Parathyroid adenoma (tissue), 2 donors: ENCODE results near the gene KIN.
"Not testable (repeated sequence)": the region's sequence is repeated elsewhere in the genome, so short reads cannot be mapped to it uniquely, and the experiment has no call there.

Source experiments
- H2AFZ ChIP-seq: fragments of 300-600 bp; sonication (generic); one replicate; pipeline ENCODE4 v1.7.0; 2017; ENCODE audit warnings: antibody characterized with exemption, mild to moderate bottlenecking
- H3K27ac ChIP-seq: fragments of 300-600 bp; sonication (generic); one replicate; pipeline ENCODE4 v1.7.0; 2017
- H3K27me3 ChIP-seq: fragments of 300-600 bp; sonication (generic); one replicate; pipeline ENCODE4 v1.7.0; 2017; ENCODE audit warnings: low read length; ENCODE audit not compliant: control insufficient read depth, insufficient read depth
- H3K36me3 ChIP-seq: fragments of 300-600 bp; sonication (generic); one replicate; pipeline ENCODE4 v1.7.0; 2017; ENCODE audit warnings: low read length; ENCODE audit not compliant: control insufficient read depth, insufficient read depth
- H3K4me1 ChIP-seq: fragments of 300-600 bp; sonication (generic); one replicate; pipeline ENCODE4 v1.7.0; 2017; ENCODE audit warnings: control low read depth
- H3K4me2 ChIP-seq: fragments of 300-600 bp; sonication (generic); one replicate; pipeline ENCODE4 v1.7.0; 2017; ENCODE audit warnings: low read length
- H3K4me3 ChIP-seq: fragments of 300-600 bp; sonication (generic); one replicate; pipeline ENCODE4 v1.7.0; 2017; ENCODE audit warnings: low read depth, low read length
- H3K79me2 ChIP-seq: fragments of 300-600 bp; sonication (generic); one replicate; pipeline ENCODE4 v1.7.0; 2017; ENCODE audit warnings: control low read depth
- H3K9ac ChIP-seq: fragments of 300-600 bp; sonication (generic); one replicate; pipeline ENCODE4 v1.7.0; 2017; ENCODE audit warnings: mild to moderate bottlenecking
- H3K9me3 ChIP-seq: fragments of 300-600 bp; sonication (generic); one replicate; pipeline ENCODE4 v1.7.0; 2017; ENCODE audit warnings: low read length; ENCODE audit not compliant: control insufficient read depth
- CTCF ChIP-seq: fragments of 300-600 bp; sonication (generic); IDR thresholded peaks from one replicate; pipeline ENCODE4 v1.7.0; 2017; ENCODE audit warnings: antibody characterized with exemption, mild to moderate bottlenecking
- donor health status: primary hyperparathyroidism.

KIN gene

GRCh38 chr10:7786430-7786829 lies 1.4 kb downstream of the KIN start:
- TF ChIP-seq CTCF: no peak
- H3K4me3 ChIP-seq: no peak overlapping the region
- H3K4me2 ChIP-seq: peak overlapping the region; percentile 70
- H3K27ac ChIP-seq: no peak overlapping the region
- no peaks in the 10 kb centered on the region for H3K36me3 ChIP-seq
- no peaks in the 10 kb centered on the region for H3K27me3 ChIP-seq
- H3K4me1 ChIP-seq: peaks cover 14% of the 10 kb centered on the region
- no peaks in the 10 kb centered on the region for H3K9me3 ChIP-seq
- no peak overlapping the region for H3K9ac ChIP-seq
- H3K79me2 ChIP-seq: peaks cover 29% of the 10 kb centered on the region
- no peak overlapping the region for H2AFZ ChIP-seq

DNA sequence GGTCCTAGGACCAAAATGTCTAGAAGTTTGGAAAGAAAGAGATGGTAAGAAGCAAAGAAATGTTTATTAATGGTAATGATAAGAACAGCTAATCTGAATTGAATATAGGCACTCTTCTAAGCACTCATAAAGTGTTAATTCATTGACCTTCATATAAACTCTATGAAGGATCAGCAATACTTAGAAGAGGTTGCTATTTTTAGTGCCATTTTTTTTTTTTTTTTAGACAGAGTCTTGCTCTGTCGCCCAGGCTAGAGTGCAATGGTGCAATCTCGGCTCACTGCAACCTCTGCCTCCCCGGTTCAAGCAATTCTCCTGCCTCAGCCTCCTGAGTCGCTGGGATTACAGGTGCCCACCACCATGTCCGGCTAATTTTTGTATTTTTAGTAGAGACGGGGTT lies 5.6 kb downstream of the KIN start:
- H3K27ac ChIP-seq, H3K27me3 ChIP-seq, H3K36me3 ChIP-seq, H3K4me2 ChIP-seq, H3K9ac ChIP-seq, H3K4me3 ChIP-seq, H3K9me3 ChIP-seq, H3K4me1 ChIP-seq, H3K79me2 ChIP-seq, H2AFZ ChIP-seq: not testable (repeated sequence)

DNA sequence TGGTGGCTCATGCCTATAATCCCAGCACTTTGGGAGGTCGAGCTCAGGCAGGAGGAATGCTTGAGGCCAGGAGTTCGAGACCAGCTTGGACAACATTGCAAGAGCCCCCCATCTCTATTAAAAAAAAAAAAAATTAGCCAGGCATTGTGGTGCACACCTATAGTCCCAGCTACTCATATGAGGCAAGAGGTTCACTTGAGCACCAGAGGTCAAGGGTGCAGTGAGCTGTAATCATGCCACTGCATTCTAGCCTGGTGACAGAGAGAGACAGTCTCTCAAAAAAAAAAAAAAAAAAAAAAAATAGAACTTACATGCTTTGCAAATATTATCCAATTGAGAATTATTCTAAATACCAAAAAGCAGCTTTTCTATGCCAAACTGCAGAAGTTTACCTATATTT lies 11.0 kb downstream of the KIN start:
- no peaks in the 10 kb centered on the region for H3K27me3 ChIP-seq
- H2AFZ ChIP-seq: no peak overlapping the region
- H3K79me2 ChIP-seq: no peaks in the 10 kb centered on the region
- no peak overlapping the region for H3K9ac ChIP-seq
- TF ChIP-seq CTCF: no peak
- no peak overlapping the region for H3K4me2 ChIP-seq
- no peaks in the 10 kb centered on the region for H3K9me3 ChIP-seq
- H3K4me3 ChIP-seq: no peak overlapping the region
- H3K36me3 ChIP-seq: no peaks in the 10 kb centered on the region
- peaks cover 3% of the 10 kb centered on the region for H3K4me1 ChIP-seq
- no peak overlapping the region for H3K27ac ChIP-seq

GRCh38 chr10:7773845-7774801 lies 13.7 kb downstream of the KIN start:
- Histone ChIP-seq H3K4me3 (no peak overlapping the region), H3K36me3 (no peaks in the 10 kb centered on the region), H3K9me3 (no peaks in the 10 kb centered on the region), H3K27ac (no peak overlapping the region), H2AFZ (no peak overlapping the region), H3K79me2 (no peaks in the 10 kb centered on the region), H3K4me2 (no peak overlapping the region), H3K27me3 (no peaks in the 10 kb centered on the region), H3K9ac (no peak overlapping the region), H3K4me1 (peaks cover 3% of the 10 kb centered on the region)
- TF ChIP-seq CTCF: no peak

- H3K27ac ChIP-seq: no peak overlapping the region
- no peaks in the 10 kb centered on the region for H3K36me3 ChIP-seq
Measured at GRCh38 chr10:7768417-7768816, 19.4 kb downstream of the KIN start.

More at GRCh38 chr10:7768417-7768816, 19.4 kb downstream of the KIN start:
- TF ChIP-seq CTCF: no peak
- H3K79me2 ChIP-seq: no peaks in the 10 kb centered on the region
- no peak overlapping the region for H3K9ac ChIP-seq
- H3K27me3 ChIP-seq: no peaks in the 10 kb centered on the region
- H2AFZ ChIP-seq: no peak overlapping the region
- H3K4me1 ChIP-seq: no peaks in the 10 kb centered on the region
- H3K9me3 ChIP-seq: no peaks in the 10 kb centered on the region
- H3K4me2 ChIP-seq: no peak overlapping the region
- no peak overlapping the region for H3K4me3 ChIP-seq
